Measurements from ENCODE around the gene LMF1.

GRCh38 chr16:932831-933330 lies 37.9 kb downstream of the LMF1 start:
- TF ChIP-seq CTCF (IDR thresholded peaks at IDR 0.05; ENCODE audit: low read depth, low read length, poor library complexity, severe bottlenecking) (no peak), EZH2phosphoT487 (IDR thresholded peaks at IDR 0.05; ENCODE audit: borderline replicate concordance, low read length) (no peak)

All from DOHH2 (cell line).